Fibroblast of villous mesenchyme (primary cell): ENCODE data around the gene TPI1. TPM values are rescaled to one million over a fixed set of nuclear protein-coding genes. Genes with fewer than 3 reads are reported as not detected.
"Not testable (repeated sequence)": the region's sequence is repeated elsewhere in the genome, so short reads cannot be mapped to it uniquely, and the experiment has no call there.

Source experiments
- DNase-seq: peaks from one replicate; pipeline ENCODE4 v3.0.0-alpha.2; 2010; ENCODE audit warnings: low read depth
- H3K4me3 ChIP-seq: 2 replicates; pipeline ENCODE4 v1.5.1; 2011; ENCODE audit warnings: low read depth, mild to moderate bottlenecking, low read length
- total RNA-seq: library from RNA; depleted of rRNA; stranded (reverse); fragments of >200 nt; gene quantifications from 2 replicates; pipeline ENCODE4 v1.2.3, GENCODE V29; 2012
- TF ChIP-seq, protein P1 (sequence below): IDR thresholded peaks from 2 replicates; pipeline ENCODE4 v1.5.1; 2012; ENCODE audit warnings: low read depth, mild to moderate bottlenecking, low read length; ENCODE audit not compliant: insufficient read depth

TPI1 gene
- total RNA-seq, 1 donor: 620 TPM

DNA sequence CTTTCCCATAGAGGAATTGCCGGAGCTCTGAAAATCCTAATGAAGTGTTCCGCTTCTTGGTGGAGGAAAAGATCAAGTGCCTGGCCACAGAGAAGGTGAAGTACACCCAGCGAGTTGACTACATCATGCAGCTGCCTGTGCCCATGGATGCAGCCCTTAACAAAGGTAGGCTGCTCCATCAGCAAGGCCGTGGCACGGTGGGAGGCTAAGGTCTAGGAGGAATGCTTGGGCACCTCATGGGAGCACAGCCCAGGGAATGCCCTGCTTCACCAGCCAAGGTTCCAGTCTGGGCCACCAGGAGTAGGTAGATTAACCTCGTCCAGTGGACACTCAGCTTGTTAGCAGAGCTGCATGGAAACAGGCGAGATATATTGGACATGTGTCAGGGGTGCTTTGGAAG, 6.4 kb upstream of the TPI1 start:
- DNase-seq: no peak
- no peak overlapping the region for H3K4me3 ChIP-seq
- TF ChIP-seq, protein P1, sequence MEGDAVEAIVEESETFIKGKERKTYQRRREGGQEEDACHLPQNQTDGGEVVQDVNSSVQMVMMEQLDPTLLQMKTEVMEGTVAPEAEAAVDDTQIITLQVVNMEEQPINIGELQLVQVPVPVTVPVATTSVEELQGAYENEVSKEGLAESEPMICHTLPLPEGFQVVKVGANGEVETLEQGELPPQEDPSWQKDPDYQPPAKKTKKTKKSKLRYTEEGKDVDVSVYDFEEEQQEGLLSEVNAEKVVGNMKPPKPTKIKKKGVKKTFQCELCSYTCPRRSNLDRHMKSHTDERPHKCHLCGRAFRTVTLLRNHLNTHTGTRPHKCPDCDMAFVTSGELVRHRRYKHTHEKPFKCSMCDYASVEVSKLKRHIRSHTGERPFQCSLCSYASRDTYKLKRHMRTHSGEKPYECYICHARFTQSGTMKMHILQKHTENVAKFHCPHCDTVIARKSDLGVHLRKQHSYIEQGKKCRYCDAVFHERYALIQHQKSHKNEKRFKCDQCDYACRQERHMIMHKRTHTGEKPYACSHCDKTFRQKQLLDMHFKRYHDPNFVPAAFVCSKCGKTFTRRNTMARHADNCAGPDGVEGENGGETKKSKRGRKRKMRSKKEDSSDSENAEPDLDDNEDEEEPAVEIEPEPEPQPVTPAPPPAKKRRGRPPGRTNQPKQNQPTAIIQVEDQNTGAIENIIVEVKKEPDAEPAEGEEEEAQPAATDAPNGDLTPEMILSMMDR: no peak

DNA sequence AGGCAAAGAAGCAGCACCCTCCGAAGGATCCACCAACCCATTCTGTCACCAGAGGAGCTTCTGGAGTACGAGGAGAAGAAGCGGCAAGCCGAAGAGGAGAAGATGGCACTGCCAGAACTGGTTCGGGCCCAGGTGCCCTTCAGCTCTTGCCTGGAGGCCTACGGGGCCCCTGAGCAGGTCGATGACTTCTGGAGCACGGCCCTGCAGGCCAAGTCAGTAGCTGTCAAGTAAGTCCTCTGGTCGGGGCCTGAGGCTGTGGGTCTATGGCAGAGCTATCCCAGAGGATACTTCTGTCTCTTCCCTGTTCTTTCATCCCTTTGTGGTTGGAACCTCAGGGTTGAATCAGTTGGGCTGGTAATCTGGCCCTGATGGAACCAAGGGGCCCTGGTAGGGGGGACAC, 5.9 kb upstream of the TPI1 start:
- no peak for DNase-seq
- TF ChIP-seq, protein P1: no peak

DNA sequence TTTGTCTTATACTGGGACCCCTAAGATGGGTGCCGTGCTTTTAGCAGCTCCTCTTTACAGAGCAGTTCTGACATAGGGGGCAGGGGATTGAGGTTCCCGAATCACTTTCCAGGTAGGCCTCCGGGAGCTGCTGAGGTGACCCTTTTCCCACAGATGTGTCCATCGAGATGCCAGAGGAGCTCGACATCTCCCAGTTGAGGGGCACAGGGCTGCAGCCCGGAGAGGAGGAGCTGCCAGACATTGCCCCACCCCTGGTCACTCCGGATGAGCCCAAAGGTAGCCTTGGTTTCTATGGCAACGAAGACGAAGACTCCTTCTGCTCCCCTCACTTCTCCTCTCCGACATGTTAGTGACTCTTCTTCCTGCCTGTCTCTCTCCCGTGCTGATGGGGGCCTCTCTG, 4.3 kb upstream of the TPI1 start:
- no peak overlapping the region for H3K4me3 ChIP-seq
- TF ChIP-seq, protein P1: no peak
- no peak for DNase-seq

More for the DNA sequence above, 5.9 kb upstream of the TPI1 start:
- no peak overlapping the region for H3K4me3 ChIP-seq

DNA sequence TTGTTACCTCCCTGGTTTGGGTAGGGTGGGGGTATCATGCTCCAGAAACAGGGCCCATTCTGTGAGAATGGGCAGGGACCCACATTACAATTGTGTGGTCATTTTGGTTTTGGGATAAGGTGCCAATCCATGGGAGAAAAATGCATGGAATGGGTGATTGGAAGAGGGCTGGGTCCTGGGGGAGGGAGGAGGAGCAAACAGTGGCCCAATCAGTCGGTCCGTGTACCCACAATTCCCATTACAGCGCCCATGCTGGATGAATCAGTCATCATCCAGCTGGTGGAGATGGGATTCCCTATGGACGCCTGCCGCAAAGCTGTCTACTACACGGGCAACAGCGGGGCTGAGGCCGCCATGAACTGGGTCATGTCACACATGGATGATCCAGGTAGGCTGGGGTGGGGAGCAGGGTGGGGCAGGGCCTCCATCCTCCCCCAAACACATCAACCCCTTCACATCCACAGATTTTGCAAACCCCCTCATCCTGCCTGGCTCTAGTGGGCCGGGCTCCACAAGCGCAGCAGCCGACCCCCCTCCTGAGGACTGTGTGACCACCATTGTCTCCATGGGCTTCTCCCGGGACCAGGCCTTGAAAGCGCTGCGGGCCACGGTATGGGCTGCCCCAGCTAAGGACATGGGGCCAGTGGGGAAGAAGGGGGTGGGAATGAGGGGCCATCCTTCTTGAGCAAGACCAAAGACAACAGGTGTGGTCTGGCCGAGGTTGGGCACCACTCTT, 3.6 kb upstream of the TPI1 start:
- TF ChIP-seq, protein P1: no peak
- DNase-seq: no peak
- H3K4me3 ChIP-seq: no peak overlapping the region

DNA sequence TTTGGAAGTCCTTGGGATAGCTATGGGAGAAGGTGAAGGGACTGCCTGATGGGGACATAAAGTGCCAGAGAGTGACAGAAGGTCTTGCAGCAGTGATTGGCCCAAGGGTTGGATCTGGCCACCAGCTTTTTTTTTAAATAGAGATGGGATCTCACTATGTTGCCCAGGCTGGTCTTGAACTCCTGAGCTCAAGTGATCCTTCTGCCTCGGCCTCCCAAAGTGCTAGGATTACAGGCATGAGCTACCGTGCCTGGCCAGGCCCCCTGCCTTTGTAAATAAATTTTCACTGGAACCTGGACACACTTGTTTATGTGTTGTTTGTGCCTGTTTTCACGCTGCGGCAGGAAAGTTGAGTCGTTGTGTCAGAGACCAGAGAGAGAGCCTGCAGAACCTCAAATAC, 2.0 kb upstream of the TPI1 start:
- not testable (repeated sequence) for DNase-seq, H3K4me3 ChIP-seq

DNA sequence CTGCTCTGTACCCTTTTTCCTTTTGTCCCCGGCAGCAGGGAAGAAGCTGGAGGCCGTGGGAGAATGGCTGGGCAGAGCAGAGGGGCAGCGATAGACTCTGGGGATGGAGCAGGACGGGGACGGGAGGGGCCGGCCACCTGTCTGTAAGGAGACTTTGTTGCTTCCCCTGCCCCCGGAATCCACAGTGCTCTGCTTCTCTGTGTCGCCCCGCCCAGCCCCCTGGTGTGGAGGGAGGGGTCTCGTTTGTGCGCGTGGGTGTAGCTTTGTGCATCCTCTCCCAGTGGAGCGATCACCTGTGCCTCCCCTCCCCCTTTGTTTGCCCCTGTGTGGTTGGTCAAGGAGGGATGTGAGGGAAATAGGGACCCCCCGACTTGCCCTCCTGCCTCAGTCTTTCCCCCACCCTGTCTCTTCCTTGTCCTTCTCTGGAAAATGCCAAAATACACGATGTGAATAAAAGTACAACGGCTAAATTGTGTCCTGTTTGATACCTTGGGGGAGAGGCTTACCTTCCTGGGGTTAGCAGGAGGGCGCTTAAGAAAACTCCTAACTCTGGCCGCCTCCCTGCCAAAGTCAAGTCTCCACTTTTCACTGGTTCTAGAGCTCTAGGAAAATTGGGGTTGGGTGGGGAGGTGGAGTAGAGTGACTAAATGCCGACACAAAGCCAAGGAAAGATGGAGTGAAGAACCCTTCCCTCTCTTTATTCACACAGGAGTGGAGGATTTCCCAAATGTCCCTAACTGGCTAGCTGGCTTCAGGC, 990 bp upstream of the TPI1 start:
- H3K4me3 ChIP-seq: peak overlapping the region; percentile 88
- no peak for DNase-seq
- TF ChIP-seq, protein P1: no peak

DNA sequence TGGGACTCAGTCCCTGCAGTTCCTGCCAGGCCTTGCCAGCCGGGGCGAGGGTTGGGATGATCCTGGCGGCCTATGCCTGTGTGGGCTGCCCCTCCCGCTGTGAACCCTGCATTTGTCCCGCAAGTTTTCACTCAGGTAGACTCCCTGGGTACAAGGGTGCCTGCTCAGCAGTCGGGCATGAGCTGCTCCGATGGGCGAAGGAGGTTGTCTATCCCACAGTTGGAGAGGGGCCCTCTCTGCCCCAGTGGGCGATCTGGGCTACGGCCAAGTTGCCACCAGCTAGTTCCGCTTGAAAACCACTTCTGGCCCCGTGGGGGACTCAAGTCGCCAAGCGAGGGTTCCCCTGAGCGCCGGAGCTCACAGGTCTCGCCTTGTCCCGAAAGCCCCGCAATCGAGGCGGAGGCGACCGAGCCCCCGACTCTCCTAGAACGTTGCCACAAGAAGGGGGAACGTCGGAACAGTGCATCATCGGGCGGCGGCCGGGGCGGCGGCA, 365 bp upstream of the TPI1 start:
- peak overlapping the region; percentile 88 for H3K4me3 ChIP-seq
- TF ChIP-seq, protein P1: no peak
- no peak for DNase-seq
